B cell (primary cell): ENCODE data around the gene MFF. TPM values are rescaled to one million over a fixed set of nuclear protein-coding genes. Genes with fewer than 3 reads are reported as not detected.
A peak's percentile ranks its signal among the peaks of the same experiment; 100 is the strongest.

ENCODE experiments used
- ATAC-seq: fragments of 200-7000 bp; cut with Tn5 transposase; one replicate; pipeline ENCODE4 v1.10.0; 2021; ENCODE audit warnings: low read depth, mild to moderate bottlenecking, moderate number of reproducible peaks, moderate library complexity
- CTCF ChIA-PET: fragments of 350-600 bp; sonication (Branson Sonifier 250); formaldehyde crosslinking; loops from one replicate; lab custom pipeline; 2021; ENCODE audit warnings: antibody characterized with exemption, inconsistent platforms; lab: Charles Lee
- POLR2A ChIA-PET: fragments of 350-600 bp; sonication (Branson Sonifier 250); formaldehyde crosslinking; loops from one replicate; lab custom pipeline; 2021; ENCODE audit warnings: antibody characterized with exemption; lab: Charles Lee
- DNase-seq: peaks from one replicate; pipeline ENCODE4 v3.0.0; 2013
- H2AFZ ChIP-seq: 2 replicates; pipeline ENCODE4 v1.6.1; 2012; ENCODE audit warnings: mild to moderate bottlenecking, low read depth, low read length; ENCODE audit not compliant: insufficient read depth, poor library complexity, severe bottlenecking
- H3K27ac ChIP-seq, 2 donors: 1 replicate in 1 of 2; 2 replicates in 1 of 2; pipeline ENCODE4 v1.5.1; 2012 to 2013; ENCODE audit warnings: low read length in 2 of 2, mild to moderate bottlenecking in 2 of 2, moderate library complexity in 1 of 2
- H3K27me3 ChIP-seq, 4 experiments: fragments of 200-600 bp in 1 of 4; sonication (generic) in 1 of 4; replicated peaks in 1 of 4; 1 replicate in 2 of 4; 2 replicates in 2 of 4; pipeline versions ENCODE4 v1.6.1 to v1.7.0; 2013 to 2016; ENCODE audit warnings: low read length in 3 of 4, mild to moderate bottlenecking in 2 of 4, mixed read lengths in 1 of 4, moderate library complexity in 1 of 4; ENCODE audit not compliant: insufficient read depth in 4 of 4, control insufficient read depth in 3 of 4; ENCODE audit errors: control extremely low read depth in 1 of 4
- H3K36me3 ChIP-seq, 2 experiments: replicated peaks in 1 of 2; 1 replicate in 1 of 2; 2 replicates in 1 of 2; pipeline versions ENCODE4 v1.6.1 to v1.7.1; 2013; ENCODE audit warnings: low read length in 1 of 2; ENCODE audit not compliant: insufficient read depth in 2 of 2, control insufficient read depth in 1 of 2; ENCODE audit errors: control extremely low read depth in 1 of 2, extremely low read depth in 1 of 2
- H3K4me1 ChIP-seq, 2 donors: fragments of 200-600 bp in 1 of 2; sonication (generic) in 1 of 2; 1 replicate in 1 of 2; 2 replicates in 1 of 2; pipeline versions ENCODE4 v1.5.1 to v1.6.1; 2013 to 2017; ENCODE audit warnings: low read length in 2 of 2; ENCODE audit not compliant: control insufficient read depth in 2 of 2, insufficient read depth in 2 of 2
- H3K4me2 ChIP-seq: replicated peaks from 2 replicates; pipeline ENCODE3; 2012; ENCODE audit warnings: mild to moderate bottlenecking, low read depth, low read length; ENCODE audit not compliant: poor library complexity, severe bottlenecking
- H3K4me3 ChIP-seq, 5 experiments: fragments of 200-600 bp in 1 of 5; sonication (generic) in 1 of 5; 1 replicate in 3 of 5; 2 replicates in 2 of 5; pipeline versions ENCODE4 v1.5.1 to v1.7.0; 2011 to 2016; ENCODE audit warnings: low read length in 4 of 5, mild to moderate bottlenecking in 4 of 5, low read depth in 2 of 5, control low read depth in 1 of 5, moderate library complexity in 1 of 5; ENCODE audit not compliant: insufficient read depth in 1 of 5; ENCODE audit errors: control extremely low read depth in 1 of 5, extremely low read depth in 1 of 5
- H3K79me2 ChIP-seq: fragments of 200-600 bp; sonication (generic); one replicate; pipeline ENCODE4 v1.6.0; 2016; ENCODE audit warnings: low read length; ENCODE audit not compliant: control insufficient read depth, insufficient read depth
- H3K9ac ChIP-seq: fragments of 200-600 bp; sonication (generic); 2 replicates; pipeline ENCODE4 v1.6.1; 2017; ENCODE audit warnings: mild to moderate bottlenecking, low read length, moderate library complexity
- H3K9me3 ChIP-seq, 3 donors: one replicate each; pipeline versions ENCODE4 v1.6.1 to v1.7.1; 2013; ENCODE audit warnings: low read length in 2 of 3; ENCODE audit not compliant: control insufficient read depth in 2 of 3, insufficient read depth in 1 of 3; ENCODE audit errors: control extremely low read depth in 1 of 3
- H4K20me1 ChIP-seq: 2 replicates; pipeline ENCODE4 v1.6.0; 2012; ENCODE audit warnings: mild to moderate bottlenecking, low read length; ENCODE audit not compliant: insufficient read depth, control insufficient read depth, poor library complexity, severe bottlenecking
- H3K27ac Mint-ChIP-seq: one replicate; pipeline ENCODE4 v1.8.0; 2021; ENCODE audit warnings: mixed read lengths
- H3K27me3 Mint-ChIP-seq: one replicate; pipeline ENCODE4 v1.8.0; 2021; ENCODE audit warnings: mixed read lengths
- H3K4me1 Mint-ChIP-seq: one replicate; pipeline ENCODE4 v1.8.0; 2021; ENCODE audit warnings: mixed read lengths
- H3K4me3 Mint-ChIP-seq: one replicate; pipeline ENCODE4 v1.8.0; 2021; ENCODE audit warnings: mixed read lengths
- H3K9me3 Mint-ChIP-seq: one replicate; pipeline ENCODE4 v1.8.0; 2022; ENCODE audit warnings: mixed read lengths; ENCODE audit not compliant: insufficient read depth
- EZH2 ChIP-seq: IDR thresholded peaks from 2 replicates; pipeline ENCODE4 v1.6.1; 2012; ENCODE audit warnings: borderline replicate concordance, low read depth, mild to moderate bottlenecking, moderate library complexity, low read length; ENCODE audit not compliant: insufficient read depth, poor library complexity, severe bottlenecking
- WGBS: methylation state at CpG from one replicate; pipeline ENCODE4 v1.1.5; 2013; ENCODE audit warnings: missing lambda C conversion rate; ENCODE audit not compliant: insufficient coverage; 5-methylcytosine and 5-hydroxymethylcytosine counted together
- intact Hi-C: fragments of 100-400 bp; cut with micrococcal nuclease; formaldehyde crosslinking; loops from one replicate; pipeline ENCODE4 v1.10.0; 2022
- polyA plus RNA-seq: library from polyadenylated mRNA; depleted of rRNA; stranded (reverse); fragments of >200 nt; gene quantifications from 2 replicates; pipeline ENCODE4 v1.2.3, GENCODE V29; 2012
- total RNA-seq, 2 donors: library from RNA; stranded (reverse); fragments of 120-200 nt in 1 of 2; gene quantifications; 1 replicate in 1 of 2; 2 replicates in 1 of 2; pipeline versions ENCODE4 v1.2.3 to v1.2.4, GENCODE V29; 2013 to 2022
- TF ChIP-seq, protein P1 (sequence below): fragments of 200-600 bp; IDR thresholded peaks from one replicate; pipeline ENCODE4 v1.8.0; 2022; ENCODE audit warnings: antibody characterized with exemption, mild to moderate bottlenecking

The MFF gene
- total and polyA plus RNA-seq, 2 donors (not counting 1 experiment from before 2014, with no cell fraction given), result 55.0 to 70.4 TPM

DNA sequence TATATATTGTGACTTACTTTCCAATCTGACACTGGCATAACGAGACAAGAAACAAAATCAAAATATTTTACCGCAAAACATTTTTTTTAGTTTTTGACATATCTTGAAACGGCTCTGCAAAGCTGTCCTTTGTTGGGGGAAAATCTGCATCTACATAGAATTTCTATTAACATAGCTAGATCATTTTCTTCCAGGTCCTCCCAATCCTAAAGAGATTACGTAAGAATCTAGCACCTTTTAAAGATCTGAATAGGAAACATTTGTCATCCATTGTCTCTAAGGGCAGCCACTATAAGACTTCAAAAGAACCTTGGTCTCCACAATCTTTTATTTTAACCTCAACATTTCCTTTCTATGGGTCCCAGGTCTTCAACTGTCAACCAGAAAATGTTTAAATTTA lies 1.2 kb upstream of the MFF start:
- CTCF ChIA-PET, result interaction anchor here (1.4 kb wide), 1 partner anchor 443 kb away, joined by 3 read pairs; no protein-coding TSS in a partner anchor
- no peak overlapping the region for H3K27ac ChIP-seq
- ATAC-seq (no peak), DNase-seq (no peak)
- H3K9me3 Mint-ChIP-seq, result no peaks in the 10 kb centered on the region
- POLR2A ChIA-PET, result interaction anchor here (0.5 kb wide), 1 partner anchor 556 kb away, joined by 3 read pairs; no protein-coding TSS in a partner anchor
- H3K9me3 ChIP-seq, result peaks cover 0 to 8% (median 2%) of the 10 kb centered on the region in 3 donors
- H3K79me2 ChIP-seq, result peaks cover 44% of the 10 kb centered on the region
- no peaks in the 10 kb centered on the region for H3K27me3 Mint-ChIP-seq
- H3K4me1 ChIP-seq, result peaks cover 20 to 23% of the 10 kb centered on the region in 2 donors
- TF ChIP-seq, protein P1, sequence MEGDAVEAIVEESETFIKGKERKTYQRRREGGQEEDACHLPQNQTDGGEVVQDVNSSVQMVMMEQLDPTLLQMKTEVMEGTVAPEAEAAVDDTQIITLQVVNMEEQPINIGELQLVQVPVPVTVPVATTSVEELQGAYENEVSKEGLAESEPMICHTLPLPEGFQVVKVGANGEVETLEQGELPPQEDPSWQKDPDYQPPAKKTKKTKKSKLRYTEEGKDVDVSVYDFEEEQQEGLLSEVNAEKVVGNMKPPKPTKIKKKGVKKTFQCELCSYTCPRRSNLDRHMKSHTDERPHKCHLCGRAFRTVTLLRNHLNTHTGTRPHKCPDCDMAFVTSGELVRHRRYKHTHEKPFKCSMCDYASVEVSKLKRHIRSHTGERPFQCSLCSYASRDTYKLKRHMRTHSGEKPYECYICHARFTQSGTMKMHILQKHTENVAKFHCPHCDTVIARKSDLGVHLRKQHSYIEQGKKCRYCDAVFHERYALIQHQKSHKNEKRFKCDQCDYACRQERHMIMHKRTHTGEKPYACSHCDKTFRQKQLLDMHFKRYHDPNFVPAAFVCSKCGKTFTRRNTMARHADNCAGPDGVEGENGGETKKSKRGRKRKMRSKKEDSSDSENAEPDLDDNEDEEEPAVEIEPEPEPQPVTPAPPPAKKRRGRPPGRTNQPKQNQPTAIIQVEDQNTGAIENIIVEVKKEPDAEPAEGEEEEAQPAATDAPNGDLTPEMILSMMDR, result no peak
- TF ChIP-seq EZH2, result no peak
- no peak overlapping the region for H3K4me3 ChIP-seq
- H3K4me3 Mint-ChIP-seq, result peak overlapping the region; percentile 96
- no peak overlapping the region for H3K4me2 ChIP-seq
- H4K20me1 ChIP-seq, result peaks cover 18% of the 10 kb centered on the region
- no peak overlapping the region for H3K9ac ChIP-seq
- H3K27ac Mint-ChIP-seq, result no peak overlapping the region
- no peak overlapping the region for H2AFZ ChIP-seq
- H3K4me1 Mint-ChIP-seq, result peaks cover 33% of the 10 kb centered on the region
- H3K36me3 ChIP-seq, result peaks cover 0 to 5% of the 10 kb centered on the region in 2 experiments
- intact Hi-C loops, result loop anchor here (5.0 to 10.0 kb wide), 2 partner anchors 61 to 162 kb away; partner anchors contain the start of genes COL4A3, COL4A4 and SCYGR1
- no peaks in the 10 kb centered on the region for H3K27me3 ChIP-seq
- 90% methylated on average over 2 of the region's 4 CpGs for WGBS

DNA sequence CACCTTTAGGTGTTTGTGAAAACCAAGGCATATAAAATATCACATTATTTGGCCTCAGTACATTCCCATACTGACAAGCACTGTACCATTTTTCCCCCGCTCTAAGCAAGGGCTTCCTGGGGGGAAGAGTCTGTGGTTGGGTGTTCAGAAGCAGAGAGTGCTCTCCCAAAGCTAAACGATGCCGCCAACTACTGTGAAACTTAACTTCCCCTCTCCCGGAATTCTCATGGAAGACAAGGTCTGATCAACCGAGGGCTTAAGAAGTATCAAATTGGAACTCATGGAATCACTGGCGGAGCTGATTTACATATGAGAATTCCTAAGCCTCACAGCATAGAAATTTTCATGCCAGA lies 433 bp upstream of the MFF start:
- H3K4me1 Mint-ChIP-seq, result peaks cover 33% of the 10 kb centered on the region
- no peaks in the 10 kb centered on the region for H3K27me3 Mint-ChIP-seq
- POLR2A ChIA-PET, result interaction anchor here (0.6 kb wide), 1 partner anchor 61 kb away, joined by 3 read pairs; no protein-coding TSS in a partner anchor
- intact Hi-C loops, result loop anchor here (5.0 to 10.0 kb wide), 2 partner anchors 60 to 162 kb away; partner anchors contain the start of genes COL4A3, COL4A4 and SCYGR1
- TF ChIP-seq, protein P1, result no peak
- TF ChIP-seq EZH2, result no peak
- peak overlapping the region; percentile 96 for H3K4me3 Mint-ChIP-seq
- Histone ChIP-seq H3K36me3 (peaks cover 2 to 10% of the 10 kb centered on the region in 2 experiments), H3K4me2 (peak overlapping the region; percentile 85), H3K79me2 (peaks cover 47% of the 10 kb centered on the region), H2AFZ (peak overlapping the region; percentile 91), H3K9me3 (peaks cover 0 to 8% (median 2%) of the 10 kb centered on the region in 3 donors), H3K4me3 (peak overlapping the region; percentile 78 to 88 (median 80)), H3K27ac (peak overlapping the region; percentile 70 to 89), H3K9ac (peak overlapping the region; percentile 93), H4K20me1 (peaks cover 18% of the 10 kb centered on the region), H3K4me1 (peaks cover 20 to 23% of the 10 kb centered on the region in 2 donors), H3K27me3 (no peaks in the 10 kb centered on the region)
- peak overlapping the region; percentile 95 for H3K27ac Mint-ChIP-seq
- ATAC-seq (no peak), DNase-seq (no peak)
- CTCF ChIA-PET, result interaction anchor here (1.4 kb wide), 1 partner anchor 443 kb away, joined by 3 read pairs; no protein-coding TSS in a partner anchor
- 5% methylated on average over 3 of the region's 6 CpGs for WGBS
- H3K9me3 Mint-ChIP-seq, result no peaks in the 10 kb centered on the region
